Esophagus muscularis mucosa (tissue), 4 donors: Measurements from ENCODE around the gene ALPL. TPM values are rescaled to one million over a fixed set of nuclear protein-coding genes. Genes with fewer than 3 reads are reported as not detected.

Experiments used
- DNase-seq: peaks from one replicate; pipeline ENCODE4 v3.0.0-alpha.2; 2017; ENCODE audit errors: extremely low spot score
- H3K27ac ChIP-seq, 4 donors: fragments of 200-600 bp; sonication (generic); replicated peaks in 1 of 4; 1 replicate in 3 of 4; 2 replicates in 1 of 4; pipeline ENCODE4 v1.5.1; 2016 to 2019; ENCODE audit warnings: mild to moderate bottlenecking in 1 of 4
- H3K27me3 ChIP-seq, 4 donors: fragments of 200-600 bp; sonication (generic); one replicate each; pipeline versions ENCODE4 v1.5.1 to v1.6.0; 2016 to 2019
- H3K36me3 ChIP-seq, 4 donors: fragments of 200-600 bp; sonication (generic); one replicate each; pipeline ENCODE4 v1.5.1; 2016 to 2019
- H3K4me1 ChIP-seq, 4 donors: fragments of 200-600 bp; sonication (generic); one replicate each; pipeline ENCODE4 v1.5.1; 2016 to 2019
- H3K4me3 ChIP-seq, 4 donors: fragments of 200-600 bp; sonication (generic); 1 replicate in 2 of 4; 2 replicates in 2 of 4; pipeline ENCODE4 v1.5.1; 2016 to 2019; ENCODE audit warnings: mild to moderate bottlenecking in 4 of 4, moderate library complexity in 1 of 4
- H3K9me3 ChIP-seq, 4 donors: fragments of 200-600 bp; sonication (generic); 1 replicate in 3 of 4; 2 replicates in 1 of 4; pipeline ENCODE4 v1.5.1; 2016 to 2019
- CTCF ChIP-seq, 3 experiments: fragments of 200-600 bp in 2 of 3; fragments of 450-650 bp in 1 of 3; sonication (generic) in 2 of 3; IDR thresholded peaks; one replicate each; pipeline ENCODE4 v1.5.1; 2017 to 2019; ENCODE audit warnings: antibody characterized with exemption in 3 of 3, mild to moderate bottlenecking in 2 of 3, moderate library complexity in 1 of 3
- EP300 ChIP-seq: sonication (generic); formaldehyde crosslinking; IDR thresholded peaks from one replicate; pipeline ENCODE4 v1.6.1; 2017; ENCODE audit warnings: antibody characterized with exemption
- POLR2A ChIP-seq: fragments of 450-650 bp; IDR thresholded peaks from one replicate; pipeline ENCODE4 v1.6.1; 2017; ENCODE audit warnings: antibody characterized with exemption, moderate library complexity, mild to moderate bottlenecking, low read depth
- POLR2AphosphoS5 ChIP-seq, 2 donors: sonication (generic); formaldehyde crosslinking; IDR thresholded peaks; one replicate each; pipeline ENCODE4 v1.6.1; 2017; ENCODE audit warnings: antibody characterized with exemption in 2 of 2
- WGBS: methylation state at CpG from one replicate; pipeline ENCODE4 v1.1.5; 2018; 5-methylcytosine and 5-hydroxymethylcytosine counted together
- intact Hi-C: fragments of 100-400 bp; cut with DNase I; formaldehyde crosslinking; loops from one replicate; pipeline ENCODE4 v1.15.1; 2023
- total RNA-seq, 4 donors: library from RNA; depleted of rRNA; stranded (reverse); fragments of >200 nt; gene quantifications; one replicate each; pipeline versions ENCODE4 v1.1.0 to v1.2.1, GENCODE V29; 2016

ALPL gene
- total RNA-seq, 4 donors from 2014 or later: 1.2 to 10.3 (median 3.8) TPM

DNA sequence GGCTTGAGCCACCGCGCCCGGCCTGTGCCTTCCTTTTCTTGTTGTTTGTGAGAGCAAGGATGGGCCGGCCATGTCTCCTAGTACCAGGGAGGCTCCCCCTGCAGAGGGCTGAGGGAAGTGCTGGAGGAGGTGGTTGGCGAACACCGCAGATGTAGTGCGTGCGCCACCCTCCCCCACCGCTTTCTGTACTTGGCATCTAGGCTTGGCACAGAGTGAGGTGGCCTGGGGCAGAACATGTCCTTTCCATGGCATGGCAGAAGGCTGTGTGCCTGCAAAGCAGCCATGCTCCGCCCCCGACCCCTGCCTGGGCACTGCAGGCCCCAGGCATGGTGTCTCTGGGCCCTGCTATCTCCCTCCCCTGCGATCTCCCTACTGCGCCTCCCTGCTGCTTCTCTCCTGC lies 30.7 kb downstream of the ALPL start:
- H3K9me3 ChIP-seq: no peaks in the 10 kb centered on the region
- peaks cover 11 to 49% (median 20%) of the 10 kb centered on the region in 4 donors for H3K4me1 ChIP-seq
- no peaks in the 10 kb centered on the region for H3K36me3 ChIP-seq
- WGBS: 79% methylated on average over 13 of the region's 13 CpGs
- DNase-seq: no peak
- intact Hi-C loops: no loop called here
- H3K27me3 ChIP-seq: peaks cover 0 to 26% (median 0%) of the 10 kb centered on the region in 4 donors
- TF ChIP-seq POLR2A (no peak), POLR2AphosphoS5 (IDR thresholded peaks at IDR 0.05) (no peak), CTCF (IDR thresholded peaks at IDR 0.05) (no peak), EP300 (no peak)
- no peak overlapping the region for H3K27ac ChIP-seq
- no peak overlapping the region for H3K4me3 ChIP-seq

- no peaks in the 10 kb centered on the region for H3K9me3 ChIP-seq
- no peak overlapping the region for H3K4me3 ChIP-seq
- WGBS: 100% methylated on average over 1 of the region's 6 CpGs
- peaks cover 0 to 26% (median 0%) of the 10 kb centered on the region in 4 donors for H3K27me3 ChIP-seq
- TF ChIP-seq CTCF (IDR thresholded peaks at IDR 0.05) (no peak), POLR2A (no peak), EP300 (no peak), POLR2AphosphoS5 (IDR thresholded peaks at IDR 0.05) (no peak)
- intact Hi-C loops: no loop called here
- no peak overlapping the region for H3K27ac ChIP-seq
- H3K4me1 ChIP-seq: peaks cover 11 to 51% (median 20%) of the 10 kb centered on the region in 4 donors
- no peak for DNase-seq
- H3K36me3 ChIP-seq: no peaks in the 10 kb centered on the region
Observed at GRCh38 chr1:21541329-21541728, 32.1 kb downstream of the ALPL start.

DNA sequence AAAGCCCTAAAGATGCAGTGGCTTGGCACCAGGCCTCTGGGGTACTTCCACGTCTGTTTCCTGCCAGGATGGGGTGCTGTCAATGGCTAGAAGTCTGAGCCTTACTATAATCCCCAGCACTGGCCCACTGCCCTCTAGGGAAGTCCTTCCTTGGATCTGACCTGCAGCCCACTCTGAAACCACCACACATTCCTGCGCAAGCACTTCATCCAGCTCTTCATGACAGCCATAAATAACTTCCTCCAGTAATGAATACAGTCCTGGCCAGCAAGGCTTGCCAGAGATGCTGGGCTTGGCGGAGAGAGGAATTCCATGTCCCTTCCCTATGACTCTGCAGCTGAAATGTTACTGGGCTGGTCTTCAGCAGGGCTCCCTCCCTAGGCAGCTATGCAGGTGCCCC lies 32.6 kb downstream of the ALPL start:
- Histone ChIP-seq H3K4me1 (peaks cover 11 to 56% (median 20%) of the 10 kb centered on the region in 4 donors), H3K4me3 (no peak overlapping the region), H3K27me3 (peaks cover 0 to 26% (median 0%) of the 10 kb centered on the region in 4 donors), H3K9me3 (no peaks in the 10 kb centered on the region), H3K36me3 (no peaks in the 10 kb centered on the region), H3K27ac (no peak overlapping the region)
- intact Hi-C loops: no loop called here
- WGBS: 48% methylated on average over 3 of the region's 3 CpGs
- DNase-seq: no peak
- TF ChIP-seq POLR2A: no peak
- no peak for TF ChIP-seq POLR2AphosphoS5 (IDR thresholded peaks at IDR 0.05)
- TF ChIP-seq EP300: no peak
- TF ChIP-seq CTCF (IDR thresholded peaks at IDR 0.05): no peak

- WGBS: 90% methylated on average over 5 of the region's 6 CpGs
- Histone ChIP-seq H3K27ac (no peak overlapping the region), H3K9me3 (no peaks in the 10 kb centered on the region), H3K4me3 (no peak overlapping the region), H3K4me1 (peaks cover 9 to 40% (median 11%) of the 10 kb centered on the region in 4 donors), H3K27me3 (peaks cover 0 to 28% (median 0%) of the 10 kb centered on the region in 4 donors), H3K36me3 (no peaks in the 10 kb centered on the region)
- no peak for DNase-seq
- intact Hi-C loops: no loop called here
- no peak for TF ChIP-seq POLR2AphosphoS5 (IDR thresholded peaks at IDR 0.05)
- no peak for TF ChIP-seq POLR2A
- TF ChIP-seq EP300: no peak
- TF ChIP-seq CTCF (IDR thresholded peaks at IDR 0.05): no peak
Observed at GRCh38 chr1:21543598-21543997, 34.4 kb downstream of the ALPL start.

DNA sequence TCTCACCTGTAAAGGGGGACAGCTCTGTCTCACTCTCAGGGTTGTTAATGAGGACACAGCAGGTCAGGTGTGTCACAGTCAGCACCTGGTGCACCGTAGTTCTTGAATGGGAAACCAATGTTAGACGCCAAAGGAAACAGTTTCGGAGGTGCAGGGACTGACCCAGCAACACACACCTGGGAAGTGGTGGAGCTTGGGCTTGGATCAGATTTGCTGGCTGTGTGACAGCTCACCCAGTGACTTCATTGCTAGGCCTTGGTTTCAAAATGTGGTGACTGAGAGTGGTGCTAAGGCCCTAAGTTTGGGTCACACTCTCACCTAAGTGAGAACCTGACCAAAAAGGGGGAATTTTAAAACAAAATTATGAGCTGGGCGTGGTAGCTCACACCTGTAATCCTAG lies 34.9 kb downstream of the ALPL start:
- DNase-seq: no peak
- 94% methylated on average over 3 of the region's 4 CpGs for WGBS
- TF ChIP-seq CTCF (IDR thresholded peaks at IDR 0.05): no peak
- no peak for TF ChIP-seq EP300
- peaks cover 7 to 36% (median 10%) of the 10 kb centered on the region in 4 donors for H3K4me1 ChIP-seq
- intact Hi-C loops: no loop called here
- peaks cover 0 to 23% (median 0%) of the 10 kb centered on the region in 4 donors for H3K27me3 ChIP-seq
- H3K36me3 ChIP-seq: no peaks in the 10 kb centered on the region
- H3K27ac ChIP-seq: no peak overlapping the region
- H3K4me3 ChIP-seq: no peak overlapping the region
- no peaks in the 10 kb centered on the region for H3K9me3 ChIP-seq
